ENCODE data around the gene KIAA1143.

The KIAA1143 gene

GRCh38 chr3:44761424-44762169 is at the start of gene KIAA1143, which contains the start of gene KIF15 (continued):
- TF ChIP-seq HIC1 (tag by site-specific recombination; IDR thresholded peaks at IDR 0.05) (peak; percentile 46; the same call in 1 of the 2 replicates), ZBTB6 (tag by site-specific recombination; IDR thresholded peaks at IDR 0.05) (peak; percentile 81), ZNF660 (tag by site-specific recombination; IDR thresholded peaks at IDR 0.05) (peak; percentile 80), ZNF391 (tag by site-specific recombination; IDR thresholded peaks at IDR 0.05; ENCODE audit: borderline replicate concordance, low read depth) (peak; percentile 84; the same call in 1 of the 2 replicates), ZBTB49 (tag by site-specific recombination; IDR thresholded peaks at IDR 0.05; ENCODE audit: low read depth) (no peak), KLF17 (tag by site-specific recombination; IDR thresholded peaks at IDR 0.05) (0 out of 2 replicates have a peak, but pooled peaks have one; percentile 68), ZNF514 (tag by site-specific recombination; IDR thresholded peaks at IDR 0.05) (no peak), ZNF521 (tag by site-specific recombination; IDR thresholded peaks at IDR 0.05) (no peak), ZNF121 (tag by site-specific recombination; IDR thresholded peaks at IDR 0.05) (no peak), ZNF658 (tag by site-specific recombination; IDR thresholded peaks at IDR 0.05) (no peak), ZFP69B (tag by site-specific recombination; IDR thresholded peaks at IDR 0.05) (peak; percentile 55; the same call in 1 of the 2 replicates), ATF2 (tag by site-specific recombination; IDR thresholded peaks at IDR 0.05; ENCODE audit: low read depth) (peak; percentile 97), ZNF560 (tag by site-specific recombination; IDR thresholded peaks at IDR 0.05; ENCODE audit: borderline replicate concordance) (no peak), ZNF518A (tag by site-specific recombination; conservative IDR thresholded peaks at IDR 0.05; ENCODE audit: low read depth) (peak; percentile 71), ZNF133 (tag by site-specific recombination; IDR thresholded peaks at IDR 0.05) (no peak), ZNF580 (tag by site-specific recombination; IDR thresholded peaks at IDR 0.05) (peak; percentile 96), ZNF280D (tag by site-specific recombination; IDR thresholded peaks at IDR 0.05) (peak; percentile 33; the same call in 1 of the 2 replicates), ZNF366 (tag by site-specific recombination; conservative IDR thresholded peaks at IDR 0.05) (0 out of 2 replicates have a peak, but pooled peaks have one; percentile 28), BCL11B (tag by site-specific recombination; IDR thresholded peaks at IDR 0.05; ENCODE audit: low read depth) (0 out of 2 replicates have a peak, but pooled peaks have one; percentile 39), FEZF1 (tag by site-specific recombination; IDR thresholded peaks at IDR 0.05) (no peak), GLIS2 (tag by site-specific recombination; IDR thresholded peaks at IDR 0.05) (no peak)

Data from HEK293 (cell line).